Activated naive CD4-positive, alpha-beta T cell treated with anti-CD3 and anti-CD28 coated beads, Interleukin-2, amount 50 U/mL, for 24 hours (primary cell): ENCODE results near the gene USP6NL.
"Not testable (repeated sequence)": the region's sequence is repeated elsewhere in the genome, so short reads cannot be mapped to it uniquely, and the experiment has no call there.

Source experiments
- H3K27ac Mint-ChIP-seq: one replicate; pipeline ENCODE4 v1.8.0; 2021; ENCODE audit warnings: mild to moderate bottlenecking, mixed read lengths
- H3K27me3 Mint-ChIP-seq: one replicate; pipeline ENCODE4 v1.8.0; 2021; ENCODE audit warnings: mixed read lengths
- H3K36me3 Mint-ChIP-seq: one replicate; pipeline ENCODE4 v1.8.0; 2021; ENCODE audit warnings: mixed read lengths
- H3K4me1 Mint-ChIP-seq: one replicate; pipeline ENCODE4 v1.8.0; 2021; ENCODE audit warnings: mixed read lengths
- H3K4me3 Mint-ChIP-seq: one replicate; pipeline ENCODE4 v1.8.0; 2021; ENCODE audit warnings: mild to moderate bottlenecking, mixed read lengths
- H3K9me3 Mint-ChIP-seq: one replicate; pipeline ENCODE4 v1.8.0; 2021; ENCODE audit warnings: mixed read lengths

USP6NL gene

GRCh38 chr10:11448545-11449244 lies 162.8 kb downstream of the USP6NL start:
- H3K27me3 Mint-ChIP-seq, result peaks cover 3% of the 10 kb centered on the region
- H3K27ac Mint-ChIP-seq, result no peak overlapping the region
- H3K9me3 Mint-ChIP-seq, result no peaks in the 10 kb centered on the region
- peaks cover 8% of the 10 kb centered on the region for H3K4me1 Mint-ChIP-seq
- no peaks in the 10 kb centered on the region for H3K36me3 Mint-ChIP-seq
- H3K4me3 Mint-ChIP-seq, result no peak overlapping the region

- Mint-ChIP-seq H3K4me3 (no peak overlapping the region), H3K27ac (no peak overlapping the region), H3K4me1 (peaks cover 8% of the 10 kb centered on the region), H3K9me3 (no peaks in the 10 kb centered on the region), H3K36me3 (no peaks in the 10 kb centered on the region), H3K27me3 (peaks cover 3% of the 10 kb centered on the region)
These were observed 163.3 kb downstream of the USP6NL start for GRCh38 chr10:11448190-11448544.

DNA sequence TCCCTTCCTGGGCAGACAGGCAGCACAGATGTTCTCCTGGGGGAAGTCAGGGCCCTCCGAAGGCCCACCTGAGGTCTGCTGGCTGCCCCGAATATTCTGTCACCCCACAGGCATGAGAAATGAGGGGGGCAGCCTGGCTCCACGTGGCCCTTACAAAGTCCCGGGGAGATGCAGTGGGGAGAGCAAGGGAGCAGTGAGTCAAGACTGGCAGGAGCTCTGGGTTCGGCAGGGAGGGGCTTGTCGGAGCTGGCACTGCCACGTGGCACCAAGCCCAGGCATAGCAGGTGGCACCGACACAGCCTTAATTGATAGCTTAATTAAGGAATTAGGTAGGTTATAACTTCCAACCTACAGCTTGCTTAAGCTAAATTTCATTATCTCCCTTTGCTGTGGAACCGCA lies 163.9 kb downstream of the USP6NL start:
- Mint-ChIP-seq H3K27ac (no peak overlapping the region), H3K9me3 (no peaks in the 10 kb centered on the region), H3K36me3 (no peaks in the 10 kb centered on the region), H3K27me3 (peaks cover 3% of the 10 kb centered on the region), H3K4me1 (peaks cover 8% of the 10 kb centered on the region), H3K4me3 (no peak overlapping the region)

DNA sequence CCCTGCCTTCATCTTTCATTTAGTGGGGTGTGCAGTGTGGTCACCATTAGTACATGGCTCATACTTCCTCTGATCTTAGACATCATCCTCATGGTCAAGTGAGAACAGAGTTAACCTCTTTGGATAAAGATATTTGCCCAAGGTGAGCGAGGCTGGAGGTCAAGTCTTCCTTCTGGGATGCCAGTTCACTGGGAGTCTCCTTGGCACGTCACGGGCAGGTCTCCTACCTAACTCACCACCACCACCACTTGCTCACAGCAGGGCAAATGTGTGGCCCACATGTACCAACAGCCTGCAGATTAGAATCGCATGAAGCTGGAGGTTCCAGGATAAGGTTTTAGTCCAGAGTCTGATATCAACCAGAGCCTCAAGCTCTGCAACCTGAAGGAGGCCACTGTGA lies 164.6 kb downstream of the USP6NL start:
- H3K9me3 Mint-ChIP-seq, result no peaks in the 10 kb centered on the region
- H3K4me3 Mint-ChIP-seq, result no peak overlapping the region
- no peak overlapping the region for H3K27ac Mint-ChIP-seq
- peaks cover 3% of the 10 kb centered on the region for H3K27me3 Mint-ChIP-seq
- no peaks in the 10 kb centered on the region for H3K36me3 Mint-ChIP-seq
- peaks cover 8% of the 10 kb centered on the region for H3K4me1 Mint-ChIP-seq

DNA sequence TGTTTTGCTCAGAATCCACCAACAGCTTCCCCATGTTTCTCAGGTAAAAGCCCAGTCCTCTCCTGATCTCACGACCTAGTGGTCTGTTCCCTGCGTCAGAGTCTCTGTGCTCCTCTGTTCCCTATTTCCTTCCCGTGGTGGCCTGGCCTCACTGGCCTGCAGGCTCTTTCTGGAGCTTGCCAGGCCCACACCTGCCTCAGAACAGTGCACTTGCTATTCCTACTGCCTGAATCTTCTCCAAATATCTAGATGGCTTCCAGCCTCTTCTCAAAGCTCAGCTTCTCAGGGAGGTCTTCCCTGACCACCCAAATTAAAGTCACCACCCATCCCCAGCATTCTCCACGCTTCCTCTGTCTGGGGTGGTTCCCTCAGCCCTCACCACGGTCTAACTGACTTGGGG lies 165.3 kb downstream of the USP6NL start:
- Mint-ChIP-seq H3K9me3 (no peaks in the 10 kb centered on the region), H3K4me3 (no peak overlapping the region), H3K27ac (no peak overlapping the region), H3K4me1 (peaks cover 8% of the 10 kb centered on the region), H3K27me3 (peaks cover 3% of the 10 kb centered on the region), H3K36me3 (no peaks in the 10 kb centered on the region)

DNA sequence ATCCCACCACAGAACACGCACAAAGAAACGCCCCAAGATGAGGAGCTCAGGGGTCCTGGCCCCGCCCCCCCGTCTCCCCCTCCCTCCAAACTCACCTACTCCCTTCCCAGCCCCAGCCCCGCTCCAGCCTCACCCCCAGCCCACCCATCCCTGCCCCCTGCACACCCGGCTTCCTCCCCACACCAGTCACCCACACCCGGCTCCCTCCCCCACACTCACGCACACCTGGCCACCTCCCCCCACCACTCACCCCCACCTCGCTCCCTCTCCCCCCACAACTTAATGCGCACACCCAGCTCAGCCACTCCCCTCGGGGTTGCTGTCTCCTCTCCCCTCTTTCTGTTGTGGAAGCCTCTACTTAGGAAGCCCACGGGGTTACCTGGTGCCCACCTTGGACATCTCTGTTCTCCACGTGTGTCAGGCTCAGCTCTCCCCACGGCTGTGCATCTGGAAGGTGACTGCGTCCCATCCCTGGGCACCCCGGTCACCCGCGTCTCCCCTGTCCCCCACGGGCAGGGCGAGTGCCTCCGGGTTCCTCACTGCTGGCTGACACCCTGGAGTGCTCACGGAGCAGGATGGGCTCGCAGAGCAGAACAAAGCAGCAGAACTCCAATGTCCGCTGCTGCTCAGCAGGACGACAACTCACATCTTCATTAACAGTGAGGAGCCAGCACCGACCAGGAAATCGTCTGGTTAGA lies 166.8 kb downstream of the USP6NL start:
- Mint-ChIP-seq H3K4me1 (peaks cover 16% of the 10 kb centered on the region), H3K36me3 (no peaks in the 10 kb centered on the region), H3K27ac (no peak overlapping the region), H3K27me3 (peaks cover 3% of the 10 kb centered on the region), H3K9me3 (no peaks in the 10 kb centered on the region), H3K4me3 (no peak overlapping the region)

GRCh38 chr10:11444155-11444530 lies 167.3 kb downstream of the USP6NL start:
- no peaks in the 10 kb centered on the region for H3K36me3 Mint-ChIP-seq
- H3K9me3 Mint-ChIP-seq, result no peaks in the 10 kb centered on the region
- no peak overlapping the region for H3K27ac Mint-ChIP-seq
- no peak overlapping the region for H3K4me3 Mint-ChIP-seq
- peaks cover 16% of the 10 kb centered on the region for H3K4me1 Mint-ChIP-seq
- H3K27me3 Mint-ChIP-seq, result peaks cover 3% of the 10 kb centered on the region

GRCh38 chr10:11443468-11444154 lies 167.8 kb downstream of the USP6NL start:
- Mint-ChIP-seq H3K27ac (no peak overlapping the region), H3K27me3 (peaks cover 3% of the 10 kb centered on the region), H3K4me3 (no peak overlapping the region), H3K9me3 (no peaks in the 10 kb centered on the region), H3K4me1 (peaks cover 16% of the 10 kb centered on the region), H3K36me3 (no peaks in the 10 kb centered on the region)

DNA sequence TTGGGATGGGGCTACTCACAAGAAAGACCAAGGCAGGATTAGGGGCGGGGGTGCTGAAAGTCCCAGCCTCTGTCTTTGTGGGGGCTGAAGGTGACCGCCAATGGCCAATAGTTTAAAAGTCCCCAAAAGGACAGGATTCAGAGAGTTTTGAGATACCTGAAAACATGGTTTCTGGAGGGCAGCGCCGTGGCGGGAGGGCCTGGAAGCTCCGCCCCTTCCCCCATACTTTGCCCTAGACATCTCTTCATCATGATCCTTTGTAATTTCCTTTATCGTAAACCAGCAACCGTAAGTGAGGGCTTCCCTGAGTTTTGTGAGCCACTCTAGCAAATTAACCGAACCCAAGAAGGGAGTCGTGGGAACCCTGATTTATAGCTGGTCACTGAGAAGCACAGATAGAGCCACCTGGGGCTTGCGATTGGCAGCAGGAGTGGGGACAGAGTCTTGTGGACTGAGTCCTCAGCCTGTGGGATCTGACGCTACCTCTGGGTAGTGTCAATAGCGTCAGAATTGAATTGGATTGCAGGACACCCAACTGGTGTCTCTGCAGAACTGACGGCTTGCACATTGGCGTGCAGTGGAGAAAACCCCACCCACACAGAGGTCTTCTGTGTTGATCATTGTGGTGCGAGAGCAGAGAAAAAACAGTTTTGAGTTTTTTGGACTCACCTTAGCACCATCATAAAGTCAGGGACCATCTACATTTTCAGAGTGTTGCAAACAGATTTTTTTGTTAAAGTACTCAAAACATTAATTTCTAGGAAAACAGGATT lies 169.3 kb downstream of the USP6NL start:
- no peak overlapping the region for H3K27ac Mint-ChIP-seq
- no peak overlapping the region for H3K4me3 Mint-ChIP-seq
- H3K36me3 Mint-ChIP-seq, result no peaks in the 10 kb centered on the region
- H3K9me3 Mint-ChIP-seq, result no peaks in the 10 kb centered on the region
- H3K27me3 Mint-ChIP-seq, result peaks cover 3% of the 10 kb centered on the region
- H3K4me1 Mint-ChIP-seq, result peaks cover 16% of the 10 kb centered on the region

DNA sequence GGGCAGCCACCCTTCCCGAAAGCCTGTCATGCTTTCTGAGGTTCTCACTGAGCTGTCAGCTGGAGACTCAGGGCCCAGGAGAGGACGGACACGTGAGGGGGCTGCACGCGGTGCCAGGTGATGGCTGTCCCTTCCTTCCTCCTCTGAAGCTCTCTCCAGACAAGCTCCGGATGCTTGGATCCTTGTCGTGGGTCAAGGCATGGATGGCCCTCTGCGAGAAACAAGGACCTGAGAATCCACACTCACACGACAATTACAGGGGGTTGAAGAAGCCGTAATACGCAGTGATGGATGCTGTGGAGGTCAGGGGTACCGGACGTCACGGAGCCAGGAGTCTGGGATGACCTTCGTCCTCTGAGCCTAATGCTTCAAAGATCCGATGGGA lies 170.3 kb downstream of the USP6NL start:
- Mint-ChIP-seq H3K4me1 (peaks cover 13% of the 10 kb centered on the region), H3K9me3 (no peaks in the 10 kb centered on the region), H3K4me3 (no peak overlapping the region), H3K27ac (no peak overlapping the region), H3K27me3 (peaks cover 3% of the 10 kb centered on the region), H3K36me3 (no peaks in the 10 kb centered on the region)

DNA sequence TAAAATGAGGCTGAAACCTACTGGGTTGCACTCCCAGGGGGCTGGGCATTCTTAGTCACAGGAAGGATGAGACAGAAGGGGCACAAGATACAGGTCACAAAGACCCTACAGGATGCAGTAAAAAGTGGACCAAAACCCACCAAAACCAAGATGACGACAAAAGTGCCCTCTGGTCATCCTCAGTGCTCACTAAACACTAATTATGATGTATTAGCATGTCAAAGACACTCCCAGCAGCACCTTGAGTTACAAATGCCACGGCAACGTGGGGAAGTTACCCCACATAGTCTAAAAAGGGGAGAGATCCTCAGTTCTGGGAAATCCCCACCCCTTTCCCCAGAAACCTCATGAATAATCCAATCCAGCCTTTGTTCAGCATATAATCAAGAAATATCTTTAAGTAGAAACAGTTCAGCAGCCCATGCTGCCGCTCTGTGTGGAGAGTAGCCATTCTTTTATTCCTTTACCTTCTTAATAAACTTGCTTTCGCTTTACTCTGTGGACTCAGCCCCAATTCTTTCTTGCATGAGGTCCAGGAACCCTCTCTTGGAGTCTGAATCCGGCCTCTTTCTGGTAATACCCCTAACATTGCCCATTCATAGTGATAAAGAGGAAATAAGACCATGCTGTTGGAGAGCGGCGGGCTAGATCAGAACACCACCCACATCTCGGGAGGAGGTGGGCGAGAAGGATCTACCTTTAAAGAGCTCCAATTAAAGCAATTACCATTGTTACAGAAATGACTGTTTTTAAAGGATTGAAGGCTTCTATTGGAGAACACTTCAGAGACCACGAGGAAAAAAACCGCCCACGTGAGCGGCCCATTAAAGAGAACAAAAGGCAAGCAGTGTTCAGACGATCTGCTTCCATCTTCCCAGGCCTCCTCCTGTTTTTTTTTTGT lies 170.9 kb downstream of the USP6NL start:
- Mint-ChIP-seq H3K9me3 (no peaks in the 10 kb centered on the region), H3K4me1 (peaks cover 11% of the 10 kb centered on the region), H3K27me3 (no peaks in the 10 kb centered on the region), H3K27ac (peak overlapping the region; percentile 30), H3K36me3 (no peaks in the 10 kb centered on the region), H3K4me3 (no peak overlapping the region)

GRCh38 chr10:11439523-11440053 lies 171.9 kb downstream of the USP6NL start:
- Mint-ChIP-seq H3K4me3 (no peak overlapping the region), H3K9me3 (no peaks in the 10 kb centered on the region), H3K4me1 (peaks cover 11% of the 10 kb centered on the region), H3K27me3 (no peaks in the 10 kb centered on the region), H3K27ac (no peak overlapping the region), H3K36me3 (no peaks in the 10 kb centered on the region)

- H3K4me1 Mint-ChIP-seq, result peaks cover 11% of the 10 kb centered on the region
- H3K9me3 Mint-ChIP-seq, result no peaks in the 10 kb centered on the region
- H3K4me3 Mint-ChIP-seq, result no peak overlapping the region
- no peak overlapping the region for H3K27ac Mint-ChIP-seq
- H3K27me3 Mint-ChIP-seq, result no peaks in the 10 kb centered on the region
- no peaks in the 10 kb centered on the region for H3K36me3 Mint-ChIP-seq
These were observed 173.9 kb downstream of the USP6NL start for GRCh38 chr10:11437391-11438142.

- not testable (repeated sequence) for H3K36me3 Mint-ChIP-seq, H3K9me3 Mint-ChIP-seq, H3K4me3 Mint-ChIP-seq, H3K27ac Mint-ChIP-seq, H3K27me3 Mint-ChIP-seq
- peaks cover 11% of the 10 kb centered on the region for H3K4me1 Mint-ChIP-seq
These were observed 175.0 kb downstream of the USP6NL start for GRCh38 chr10:11436445-11436844.
